GM21526 (cell line): ENCODE data around the gene GAGE12J.
"Not testable (repeated sequence)": the region's sequence is repeated elsewhere in the genome, so short reads cannot be mapped to it uniquely, and the experiment has no call there.

ENCODE experiments used
- ATAC-seq: cut with Tn5 transposase; IDR thresholded peaks from one replicate; pipeline ENCODE4 v1.9.1; 2021; ENCODE audit warnings: moderate library complexity; ENCODE audit not compliant: unreplicated experiment, low FRiP score

GAGE12J gene

GRCh38 chrX:49321737-49322136 lies at the start of gene GAGE12J:
GAGE12J (plus strand) TSS chrX:49322037; CDS start chrX:49323194, 1,157 bp downstream.
- ATAC-seq = not testable (repeated sequence)

DNA sequence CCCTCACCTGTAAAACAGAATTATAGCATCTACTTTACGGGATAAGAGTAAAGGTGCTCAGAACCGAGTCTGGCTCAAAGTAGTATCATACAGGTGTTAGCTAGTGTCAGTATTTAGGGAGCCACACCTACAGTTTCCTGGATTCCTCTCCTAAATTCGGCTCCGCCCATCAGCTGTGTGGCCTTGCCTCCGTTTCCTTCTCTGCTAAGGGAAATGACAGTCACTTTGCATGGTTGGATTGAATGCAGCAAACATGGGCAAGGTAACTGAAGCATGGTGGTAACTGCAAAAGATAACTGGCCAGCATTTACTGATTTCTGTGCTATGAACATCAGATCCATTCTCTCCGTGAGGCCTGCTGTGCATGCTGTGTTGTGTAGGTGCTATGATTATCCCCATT lies 49.4 kb upstream of the GAGE12J start:
- no peak for ATAC-seq

DNA sequence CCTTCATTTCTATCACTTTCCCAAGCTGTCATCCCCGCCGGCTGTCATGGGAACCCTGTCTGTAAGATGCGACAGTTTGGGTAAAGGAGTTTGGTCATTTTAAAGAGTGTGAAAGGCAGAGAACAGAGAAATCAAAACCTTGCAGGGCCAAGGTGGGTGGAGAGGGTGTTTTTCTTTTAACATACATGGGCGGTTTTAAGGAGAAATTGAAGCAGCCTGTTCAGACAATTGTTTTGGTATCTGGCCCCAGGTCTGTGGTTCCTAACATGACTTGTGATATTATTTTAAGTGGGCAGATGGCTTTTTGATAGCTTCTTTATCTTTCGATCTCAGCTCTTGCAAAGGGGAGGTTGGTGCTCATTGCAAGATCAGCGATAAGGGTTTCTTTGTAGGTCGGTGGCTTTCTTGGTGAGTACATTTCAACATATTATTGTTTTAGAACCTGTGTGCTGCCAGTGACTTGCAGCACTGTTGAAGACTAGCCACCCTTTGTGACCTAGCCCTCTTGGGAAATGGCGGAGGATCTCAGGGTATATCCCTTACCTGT lies 48.6 kb upstream of the GAGE12J start:
- no peak for ATAC-seq

DNA sequence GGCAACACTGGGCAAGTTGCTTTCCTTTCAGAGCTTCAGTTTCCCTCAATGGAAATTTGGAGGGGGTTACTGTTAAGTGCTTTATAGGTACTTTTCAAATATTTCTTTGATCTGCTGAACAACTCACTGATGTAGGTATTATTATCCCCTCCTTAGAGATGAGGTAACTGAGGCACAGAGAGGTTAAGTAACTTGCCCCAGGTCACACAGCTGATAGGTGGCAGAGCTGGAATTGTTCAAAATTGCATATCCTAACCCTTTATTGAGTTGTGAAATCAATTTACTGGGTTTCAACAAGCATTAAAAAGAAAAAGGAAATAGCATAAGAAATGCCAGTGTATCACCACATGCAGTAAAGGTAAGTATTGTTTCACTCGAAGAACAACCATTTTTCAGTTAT lies 45.6 kb upstream of the GAGE12J start:
- no peak for ATAC-seq

DNA sequence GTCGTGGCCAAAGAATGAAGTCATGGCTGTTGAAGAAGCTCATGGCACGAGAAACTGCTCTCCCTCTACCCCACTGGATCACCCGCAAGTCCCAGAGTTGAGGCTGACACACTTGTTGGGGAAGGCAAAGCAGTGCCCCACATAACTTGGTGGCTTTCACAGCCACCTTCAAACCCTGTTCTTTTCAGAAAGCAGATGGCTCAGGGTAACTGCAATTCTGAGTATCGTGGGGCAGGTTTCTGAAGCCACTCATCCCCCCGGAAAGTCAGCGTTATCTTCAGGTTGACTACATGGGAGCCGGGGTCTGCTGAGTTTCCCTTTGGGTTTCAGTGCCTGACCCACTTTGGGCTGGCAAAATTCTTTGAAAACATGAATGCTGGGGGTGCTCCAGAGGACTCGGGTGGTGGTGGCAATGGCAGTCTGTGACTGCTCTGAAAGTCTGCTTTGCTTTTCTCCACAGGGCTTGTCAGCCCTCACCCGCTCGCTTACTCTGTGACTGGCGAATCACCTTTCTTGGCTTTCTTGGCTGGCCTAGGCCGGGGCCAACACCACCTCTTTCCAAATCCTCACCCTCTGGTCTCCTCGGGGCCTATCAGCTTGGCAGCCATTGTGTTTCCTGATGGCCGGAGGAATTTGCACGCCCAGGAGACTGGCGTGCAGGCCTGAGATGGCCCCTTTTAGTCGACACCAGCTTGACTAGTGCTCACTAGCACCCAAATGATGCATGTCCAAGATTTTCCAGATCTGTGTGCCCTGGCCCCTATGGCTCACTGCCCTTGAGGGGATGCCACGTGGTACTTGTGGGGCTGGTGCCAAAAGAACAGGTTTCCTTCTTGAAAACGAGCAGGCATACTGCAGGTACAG lies 44.9 kb upstream of the GAGE12J start:
- no peak for ATAC-seq

- ATAC-seq = no peak
Measured at GRCh38 chrX:49277535-49277830, 44.4 kb upstream of the GAGE12J start.

GRCh38 chrX:49278081-49278480 lies 43.8 kb upstream of the GAGE12J start:
- no peak for ATAC-seq

DNA sequence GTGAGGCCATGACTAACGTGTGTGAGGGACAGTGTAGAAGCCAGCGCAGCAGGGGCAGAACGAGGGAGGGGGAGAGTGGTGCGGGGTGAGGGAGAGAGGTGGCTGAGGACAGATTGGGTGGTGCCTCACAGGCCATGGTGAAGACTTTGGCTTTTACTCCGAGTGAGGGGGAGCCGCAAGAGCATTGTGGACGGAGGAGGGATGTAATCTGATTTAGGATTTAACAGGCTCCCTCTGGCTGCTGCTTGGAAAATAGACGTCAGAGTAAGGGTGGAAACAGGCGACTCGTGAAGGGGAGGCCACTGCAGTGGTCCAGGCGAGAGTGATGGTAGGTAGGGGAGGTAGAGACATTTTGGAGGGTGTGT lies 39.2 kb upstream of the GAGE12J start:
- no peak for ATAC-seq

- no peak for ATAC-seq
Measured at GRCh38 chrX:49284212-49284611, 37.6 kb upstream of the GAGE12J start.

DNA sequence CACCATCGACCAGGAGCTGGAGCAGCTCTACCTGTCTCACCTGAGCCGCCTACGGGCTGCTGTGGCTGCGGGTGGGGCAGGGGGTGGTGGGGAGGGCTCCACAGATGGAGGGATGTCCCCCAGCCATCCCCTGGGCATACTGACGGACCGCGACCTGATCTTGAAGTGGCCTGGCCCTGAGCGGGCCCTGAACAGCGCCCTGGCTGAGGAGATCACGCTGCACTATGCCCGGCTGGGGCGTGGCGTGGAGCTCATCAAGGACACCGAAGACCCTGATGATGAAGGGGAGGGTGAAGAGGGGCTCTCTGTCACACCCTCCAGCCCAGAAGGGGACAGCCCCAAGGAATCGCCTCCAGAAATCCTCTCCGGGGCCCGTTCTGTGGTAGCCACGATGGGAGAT lies 35.7 kb upstream of the GAGE12J start:
- ATAC-seq = no peak

GRCh38 chrX:49286581-49286980 lies 35.3 kb upstream of the GAGE12J start:
- no peak for ATAC-seq

DNA sequence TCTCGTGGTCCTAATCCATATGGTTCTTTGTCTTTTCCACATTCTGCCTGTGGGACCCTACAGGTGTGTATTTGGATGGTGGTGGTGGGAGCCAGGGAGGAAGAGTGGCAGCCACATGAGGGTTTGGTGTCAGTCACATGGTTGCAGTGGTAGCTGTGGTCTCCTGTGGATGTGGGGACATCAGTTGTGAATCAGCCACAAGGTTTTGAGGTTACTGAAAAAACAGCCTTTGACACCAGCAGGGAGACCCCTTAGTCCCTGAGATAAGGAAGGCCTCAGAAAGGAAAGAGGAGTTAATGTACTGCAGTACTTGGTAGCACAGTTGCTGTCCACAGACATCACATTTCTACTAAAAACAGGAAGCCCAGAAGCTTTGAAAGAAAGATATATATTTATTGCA lies 34.2 kb upstream of the GAGE12J start:
- no peak for ATAC-seq

GRCh38 chrX:49290215-49290614 lies 31.6 kb upstream of the GAGE12J start:
- ATAC-seq = no peak

GRCh38 chrX:49291615-49292337 lies 30.1 kb upstream of the GAGE12J start:
- no peak for ATAC-seq

GRCh38 chrX:49292400-49293362 lies 29.2 kb upstream of the GAGE12J start:
- ATAC-seq = no peak

DNA sequence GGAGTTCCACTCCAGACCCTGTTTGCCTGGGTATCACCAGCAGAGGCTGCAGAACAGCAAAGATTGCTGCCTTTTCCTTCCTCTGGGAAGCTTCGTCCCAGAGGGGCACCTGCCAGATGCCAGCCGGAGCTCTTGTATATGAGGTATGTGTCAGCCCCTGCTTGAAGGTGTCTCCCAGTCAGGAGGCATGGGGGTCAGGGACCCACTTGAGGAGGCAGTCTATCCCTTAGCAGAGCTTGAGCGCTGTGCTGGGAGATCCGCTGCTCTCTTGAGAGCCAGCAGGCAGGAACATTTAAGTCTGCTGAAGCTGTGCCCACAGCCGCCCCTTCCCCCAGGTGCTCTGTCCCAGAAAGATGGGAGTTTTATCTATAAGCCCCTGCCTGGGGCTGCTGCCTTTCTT lies 22.5 kb upstream of the GAGE12J start:
- ATAC-seq = not testable (repeated sequence)

DNA sequence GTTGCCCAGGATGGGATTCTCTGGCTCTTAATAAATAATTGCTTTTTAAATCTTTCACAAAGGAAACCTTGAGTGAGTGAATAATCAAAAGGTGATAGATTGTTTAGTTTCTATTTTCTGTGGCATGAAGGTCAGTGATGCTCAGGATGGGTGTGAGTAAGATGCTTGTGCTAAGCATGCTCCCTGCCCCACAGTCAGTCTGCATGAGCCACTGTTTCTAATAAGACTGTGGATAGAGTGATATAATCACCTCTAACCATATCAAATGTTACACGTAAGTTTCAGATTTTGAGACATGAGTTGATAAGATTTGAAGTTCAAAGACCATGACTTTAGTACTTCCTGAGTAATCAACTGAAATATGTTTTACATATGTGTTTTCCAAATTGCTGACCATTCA lies 21.1 kb upstream of the GAGE12J start:
- ATAC-seq = no peak

DNA sequence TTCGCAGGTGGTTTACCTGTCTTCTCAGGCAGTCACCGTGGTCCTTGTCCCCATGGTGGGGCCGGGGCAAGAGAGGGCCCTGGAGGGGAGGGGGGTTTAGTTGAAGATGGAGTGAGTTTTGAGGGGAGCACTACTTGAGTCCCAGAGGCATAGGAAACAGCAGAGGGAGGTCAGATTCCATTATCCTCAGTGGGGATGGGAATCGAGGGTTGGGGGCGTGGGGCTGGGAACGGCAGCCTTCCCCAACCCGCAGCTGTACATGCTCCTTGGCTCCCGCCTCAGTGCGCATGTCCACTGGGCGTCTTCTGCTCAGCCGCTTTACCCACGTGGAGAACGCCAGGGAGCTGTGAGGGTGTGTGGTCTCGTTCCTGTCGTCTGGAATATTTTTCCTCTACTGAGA lies 18.5 kb upstream of the GAGE12J start, which contains the start of gene GAGE10:
Gene GAGE10, plus strand, starts transcription at position 301 of the 400 bp plus-strand sequence. CDS start 1,214 bp downstream, outside the sequence.
- ATAC-seq = no peak

GRCh38 chrX:49307775-49308174 lies 14.1 kb upstream of the GAGE12J start:
- ATAC-seq = not testable (repeated sequence)

- no peak for ATAC-seq
Measured at GRCh38 chrX:49308604-49309269, 13.1 kb upstream of the GAGE12J start.
